Endothelial cell of umbilical vein (primary cell): ENCODE data around the gene PARD3B. TPM values are rescaled to one million over a fixed set of nuclear protein-coding genes. Genes with fewer than 3 reads are reported as not detected.

Source experiments
- BruUV-seq: library from RNA; stranded (reverse); fragments of 400-500 nt; replicated peaks from 2 replicates; lab custom pipeline; 2021; lab: Mats Ljungman, UMichigan
- CTCF ChIA-PET: fragments of 300-600, 350-600 bp; sonication (Branson Sonifier 250); formaldehyde crosslinking; loops from one replicate; lab custom pipeline; 2021; ENCODE audit warnings: antibody characterized with exemption, inconsistent platforms; lab: Charles Lee
- POLR2A ChIA-PET: fragments of 300-600, 350-600 bp; sonication (Branson Sonifier 250); formaldehyde crosslinking; loops from one replicate; lab custom pipeline; 2021; ENCODE audit warnings: antibody characterized with exemption, inconsistent platforms; lab: Charles Lee
- DNase-seq: peaks from one replicate; pipeline ENCODE4 v3.0.0-alpha.2; 2011; ENCODE audit warnings: low read depth, low spot score
- FAIRE-seq: peaks from 2 replicates; lab custom pipeline; 2011; peaks lifted over from hg19 to GRCh38; lab: Jason Lieb, UNC
- H2AFZ ChIP-seq: 2 replicates; pipeline ENCODE4 v1.6.0; 2012; ENCODE audit warnings: low read depth, low read length, control low read depth, inconsistent platforms
- H3K27ac ChIP-seq: 2 replicates; pipeline ENCODE4 v1.5.1; 2011; ENCODE audit warnings: low read depth, mild to moderate bottlenecking, control low read depth, low read length, moderate library complexity; ENCODE audit not compliant: insufficient read depth
- H3K27me3 ChIP-seq, 2 experiments: 2 replicates each; pipeline versions ENCODE4 v1.6.0 to v1.6.1; 2011; ENCODE audit warnings: low read length in 2 of 2, mixed read lengths in 1 of 2; ENCODE audit not compliant: control insufficient read depth in 2 of 2, insufficient read depth in 2 of 2
- H3K36me3 ChIP-seq, 2 experiments: 2 replicates in 1 of 2; 3 replicates in 1 of 2; pipeline ENCODE4 v1.5.1; 2011; ENCODE audit warnings: low read length in 2 of 2, mild to moderate bottlenecking in 1 of 2, moderate library complexity in 1 of 2; ENCODE audit not compliant: control insufficient read depth in 2 of 2, insufficient read depth in 2 of 2; ENCODE audit errors: extremely low read depth in 1 of 2
- H3K4me1 ChIP-seq: 3 replicates; pipeline ENCODE4 v1.5.1; 2011; ENCODE audit warnings: mild to moderate bottlenecking, low read length; ENCODE audit not compliant: control insufficient read depth, insufficient read depth; ENCODE audit errors: extremely low read depth
- H3K4me2 ChIP-seq: 2 replicates; pipeline ENCODE4 v1.6.1; 2011; ENCODE audit warnings: low read length, control low read depth, mixed read lengths; ENCODE audit not compliant: insufficient read depth
- H3K4me3 ChIP-seq, 3 experiments: fragments of 200-600 bp in 1 of 3; sonication (generic), shearing (Covaris generic) in 1 of 3; replicated peaks in 1 of 3; 2 replicates each; pipeline ENCODE4 v1.5.1; 2011 to 2016; ENCODE audit warnings: control low read depth in 3 of 3, low read length in 3 of 3, mild to moderate bottlenecking in 2 of 3, inconsistent platforms in 1 of 3, low read depth in 1 of 3, moderate library complexity in 1 of 3; ENCODE audit not compliant: insufficient read depth in 1 of 3
- H3K79me2 ChIP-seq: 2 replicates; pipeline ENCODE4 v1.6.0; 2012; ENCODE audit warnings: low read length, inconsistent platforms; ENCODE audit not compliant: control insufficient read depth, insufficient read depth
- H3K9ac ChIP-seq: replicated peaks from 2 replicates; pipeline ENCODE3; 2011; ENCODE audit warnings: low read length, control low read depth; ENCODE audit not compliant: insufficient read depth; ENCODE audit errors: extremely low read depth
- H3K9me1 ChIP-seq: replicated peaks from 3 replicates; pipeline ENCODE4 v1.6.0; 2011; ENCODE audit warnings: mild to moderate bottlenecking, low read length; ENCODE audit not compliant: control insufficient read depth, insufficient read depth; ENCODE audit errors: extremely low read depth
- H3K9me3 ChIP-seq: replicated peaks from 2 replicates; pipeline ENCODE4 v1.5.1; 2012; ENCODE audit warnings: low read length, inconsistent platforms; ENCODE audit not compliant: control insufficient read depth, insufficient read depth
- H4K20me1 ChIP-seq: replicated peaks from 2 replicates; pipeline ENCODE3; 2011; ENCODE audit warnings: mild to moderate bottlenecking, low read length; ENCODE audit not compliant: control insufficient read depth, insufficient read depth; ENCODE audit errors: extremely low read depth
- CTCF ChIP-seq, 2 donors: IDR thresholded peaks; 1 replicate in 1 of 2; 2 replicates in 1 of 2; pipeline ENCODE4 v1.5.1; 2011; ENCODE audit warnings: low read length in 2 of 2, mild to moderate bottlenecking in 2 of 2, moderate library complexity in 2 of 2, control low read depth in 1 of 2, inconsistent platforms in 1 of 2, low read depth in 1 of 2; ENCODE audit not compliant: insufficient read depth in 1 of 2; ENCODE audit errors: extremely low read depth in 1 of 2
- FOS ChIP-seq: IDR thresholded peaks from 2 replicates; pipeline ENCODE4 v1.6.1; 2011; ENCODE audit warnings: mild to moderate bottlenecking, low read length, moderate library complexity, borderline replicate concordance; ENCODE audit not compliant: insufficient read depth
- GATA2 ChIP-seq: IDR thresholded peaks from 2 replicates; pipeline ENCODE4 v1.7.0; 2011; ENCODE audit warnings: low read depth, mild to moderate bottlenecking, moderate library complexity, mixed read lengths, low read length; ENCODE audit not compliant: insufficient read length, insufficient read depth
- POLR2A ChIP-seq: IDR thresholded peaks from 2 replicates; pipeline ENCODE4 v1.6.1; 2012; ENCODE audit warnings: low read depth, mild to moderate bottlenecking, control low read depth, low read length
- POLR2AphosphoS5 ChIP-seq: IDR thresholded peaks from 2 replicates; pipeline ENCODE4 v1.6.1; 2012; ENCODE audit warnings: low read depth, mild to moderate bottlenecking, control low read depth, low read length, moderate library complexity; ENCODE audit not compliant: insufficient read depth
- dilution Hi-C: fragments of 300-500 bp; cut with MboI; formaldehyde crosslinking; loops from one replicate; pipeline ENCODE4 v1.15.0; 2019; ENCODE audit warnings: low sequenced_read_pairs; ENCODE audit not compliant: extremely low pct_ligation_motif_present
- intact Hi-C: fragments of 100-400 bp; cut with micrococcal nuclease; formaldehyde crosslinking; loops from one replicate; pipeline ENCODE4 v1.10.0; 2022
- polyA plus RNA-seq, 4 experiments: library from polyadenylated mRNA; depleted of rRNA in 3 of 4; stranded (reverse) in 3 of 4; unstranded in 1 of 4; fragments of >200 nt; gene quantifications; 2 replicates each; pipeline versions ENCODE4 v1.2.1 to v1.2.3, GENCODE V29; 2011 to 2012; ENCODE audit warnings: missing spikeins in 1 of 4
- total RNA-seq: library from RNA; stranded (reverse); gene quantifications from 2 replicates; pipeline ENCODE4 v1.2.3, GENCODE V29; 2021
- TF ChIP-seq, protein P1 (sequence below): IDR thresholded peaks from 2 replicates; pipeline ENCODE4 v1.6.1; 2011; ENCODE audit not compliant: insufficient read depth, insufficient read length

PARD3B gene
- total and polyA plus RNA-seq, 2 donors (not counting 3 experiments of a cell fraction or from before 2014, with no cell fraction given), result 2.2 to 30.9 TPM

GRCh38 chr2:204678031-204678430 lies 132.8 kb downstream of the PARD3B start:
- TF ChIP-seq FOS, result no peak
- TF ChIP-seq CTCF (IDR thresholded peaks at IDR 0.05; ENCODE audit: extremely low read depth in 1 of 2, insufficient read depth in 1 of 2, low read depth in 1 of 2, low read length in 2 of 2), result no peak
- no peak for TF ChIP-seq POLR2AphosphoS5
- TF ChIP-seq GATA2, result no peak
- TF ChIP-seq POLR2A, result no peak
- TF ChIP-seq, protein P1, sequence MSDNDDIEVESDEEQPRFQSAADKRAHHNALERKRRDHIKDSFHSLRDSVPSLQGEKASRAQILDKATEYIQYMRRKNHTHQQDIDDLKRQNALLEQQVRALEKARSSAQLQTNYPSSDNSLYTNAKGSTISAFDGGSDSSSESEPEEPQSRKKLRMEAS, result no peak
- no peak overlapping the region for H3K27ac ChIP-seq
- H3K36me3 ChIP-seq, result no peaks in the 10 kb centered on the region
- no TSS peak for BruUV-seq
- intact Hi-C loops, result no loop called here
- ChIA-PET CTCF (interaction anchor here (1.5 to 3.0 kb wide), 3 partner anchors 9 to 14 kb away, joined by 3 to 13 read pairs (median 6); no protein-coding TSS in a partner anchor), POLR2A (interaction anchor here (0.6 kb wide), 1 partner anchor 1023 kb away, joined by 5 read pairs; no protein-coding TSS in a partner anchor)
- no peaks in the 10 kb centered on the region for H3K9me1 ChIP-seq
- no peak overlapping the region for H3K9ac ChIP-seq
- peaks cover 18% of the 10 kb centered on the region for H3K4me1 ChIP-seq
- H2AFZ ChIP-seq, result no peak overlapping the region
- DNase-seq (no peak), FAIRE-seq (no peak)
- no peak overlapping the region for H3K4me2 ChIP-seq
- H3K4me3 ChIP-seq, result no peak overlapping the region
- no peaks in the 10 kb centered on the region for H3K79me2 ChIP-seq
- H3K9me3 ChIP-seq, result no peaks in the 10 kb centered on the region
- no peaks in the 10 kb centered on the region for H3K27me3 ChIP-seq
- H4K20me1 ChIP-seq, result no peaks in the 10 kb centered on the region
- dilution Hi-C loops, result no loop called here
